Ectodermal cell (in vitro differentiated cells): ENCODE measurements around the gene LHFPL6.

Experiments used
- H3K27ac ChIP-seq: 2 replicates; pipeline ENCODE4 v1.7.0; 2013; ENCODE audit warnings: mild to moderate bottlenecking, low read depth, low read length; ENCODE audit not compliant: insufficient read depth, poor library complexity, severe bottlenecking
- H3K27me3 ChIP-seq: 2 replicates; pipeline ENCODE4 v1.7.0; 2013; ENCODE audit warnings: mild to moderate bottlenecking, low read length; ENCODE audit not compliant: insufficient read depth, control insufficient read depth, poor library complexity, severe bottlenecking
- H3K36me3 ChIP-seq: one replicate; pipeline ENCODE4 v1.7.0; 2013; ENCODE audit warnings: low read length; ENCODE audit not compliant: control insufficient read depth, insufficient read depth
- H3K4me1 ChIP-seq: one replicate; pipeline ENCODE4 v1.7.0; 2013; ENCODE audit warnings: low read length; ENCODE audit not compliant: control insufficient read depth, insufficient read depth
- H3K4me3 ChIP-seq: 2 replicates; pipeline ENCODE4 v1.7.0; 2013; ENCODE audit warnings: low read depth, low read length, control low read depth; ENCODE audit not compliant: insufficient read depth
- H3K9me3 ChIP-seq: 2 replicates; pipeline ENCODE4 v1.7.0; 2013; ENCODE audit warnings: mild to moderate bottlenecking, low read length, moderate library complexity; ENCODE audit not compliant: control insufficient read depth
- WGBS, 2 experiments: methylation state at CpG; one replicate each; pipeline ENCODE4 v1.1.7; 2013; ENCODE audit warnings: missing lambda C conversion rate in 2 of 2; 5-methylcytosine and 5-hydroxymethylcytosine counted together

Gene LHFPL6

DNA sequence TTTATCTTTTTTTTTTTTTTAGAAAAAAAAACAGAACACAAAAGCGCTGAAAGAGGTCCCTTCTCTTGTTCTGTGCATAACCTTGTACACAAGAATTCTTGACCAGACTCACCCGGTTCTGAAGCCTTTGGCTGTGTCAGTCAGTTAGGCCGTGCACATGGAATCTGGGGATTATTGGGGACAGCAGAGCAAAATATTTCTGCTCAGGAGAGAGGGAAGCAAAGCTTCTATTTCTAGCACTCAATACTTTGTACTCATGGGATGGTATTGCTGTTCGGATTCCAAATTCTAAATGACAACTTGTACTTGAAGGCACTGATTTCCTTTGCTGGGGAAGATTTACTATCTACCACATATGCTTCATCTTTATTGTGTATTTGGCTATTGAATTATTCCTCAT lies 292.0 kb downstream of the LHFPL6 start:
- no peaks in the 10 kb centered on the region for H3K4me1 ChIP-seq
- H3K36me3 ChIP-seq, result no peaks in the 10 kb centered on the region
- H3K27me3 ChIP-seq, result no peaks in the 10 kb centered on the region
- H3K4me3 ChIP-seq, result no peak overlapping the region
- H3K27ac ChIP-seq, result no peak overlapping the region
- H3K9me3 ChIP-seq, result no peaks in the 10 kb centered on the region
- WGBS, 2 experiments, result 91 to 93% methylated on average over 3 to 4 of the region's 4 CpGs

DNA sequence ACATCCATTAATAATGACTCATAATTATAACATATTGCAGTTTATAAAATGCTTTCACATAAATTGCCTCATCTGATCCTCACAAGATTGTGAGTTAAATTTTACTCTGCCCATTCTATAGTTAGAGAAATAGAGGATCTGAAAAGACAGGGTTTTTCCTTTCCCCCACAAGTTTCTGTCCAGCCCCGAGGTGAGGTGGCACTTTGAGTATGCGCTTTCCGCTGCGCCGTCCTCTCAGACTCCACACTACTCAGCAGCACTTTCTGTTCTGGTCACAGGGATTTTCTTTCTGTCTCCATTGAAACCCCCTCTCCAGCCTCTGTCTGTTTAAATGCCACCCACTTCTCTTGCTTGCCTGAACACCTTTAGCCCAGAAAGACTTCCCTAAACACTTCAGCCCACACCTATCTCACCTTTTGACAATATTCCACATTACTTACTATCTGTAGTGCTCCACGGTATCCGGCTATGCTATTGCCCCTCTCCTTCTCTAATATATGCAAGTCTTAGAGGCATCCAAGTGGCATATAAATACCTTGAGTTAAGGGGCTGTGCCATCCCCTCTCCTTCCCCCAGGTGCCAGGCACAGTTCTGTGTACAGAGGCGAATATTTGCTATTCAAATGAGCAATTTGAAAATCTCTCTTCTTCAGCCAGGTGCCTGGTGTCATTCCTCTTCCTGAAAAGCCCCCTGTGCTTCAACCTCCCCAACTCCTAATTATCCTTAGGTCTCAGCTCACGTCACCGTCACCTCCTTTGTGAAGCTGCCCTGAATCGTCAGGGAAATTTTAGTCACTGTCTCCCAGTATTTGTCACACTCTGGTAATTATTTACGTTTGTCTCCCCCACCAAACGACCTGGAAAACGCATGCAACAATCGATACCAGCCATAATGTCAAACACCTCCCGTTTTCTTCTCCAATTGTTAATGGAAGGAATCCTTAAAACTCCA lies 296.1 kb downstream of the LHFPL6 start:
- Histone ChIP-seq H3K4me1 (no peaks in the 10 kb centered on the region), H3K27me3 (no peaks in the 10 kb centered on the region), H3K36me3 (no peaks in the 10 kb centered on the region), H3K4me3 (no peak overlapping the region), H3K9me3 (no peaks in the 10 kb centered on the region), H3K27ac (no peak overlapping the region)
- 82 to 85% methylated on average over 16 of the region's 16 CpGs for WGBS, 2 experiments

DNA sequence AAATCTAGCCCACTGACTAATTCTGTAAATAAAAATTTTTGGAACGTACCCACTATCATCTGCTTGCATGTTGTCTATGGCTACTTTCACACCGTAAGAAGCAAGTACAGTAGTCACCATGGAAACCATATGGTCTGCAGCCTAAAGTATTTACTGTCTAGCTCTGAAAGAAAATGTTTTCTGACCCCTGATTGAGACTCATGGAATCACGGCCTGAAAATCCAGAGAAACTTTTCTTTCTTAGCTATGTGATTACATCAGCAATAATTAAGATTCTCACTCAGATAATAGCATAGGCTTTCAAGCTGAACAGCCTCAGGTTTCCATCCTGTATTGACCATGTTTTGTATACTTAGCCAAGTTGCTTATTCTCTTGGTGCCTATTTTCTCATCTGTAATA lies 300.2 kb downstream of the LHFPL6 start:
- Histone ChIP-seq H3K27ac (no peak overlapping the region), H3K4me3 (no peak overlapping the region), H3K4me1 (no peaks in the 10 kb centered on the region), H3K27me3 (no peaks in the 10 kb centered on the region), H3K36me3 (no peaks in the 10 kb centered on the region), H3K9me3 (no peaks in the 10 kb centered on the region)
- 88 to 94% methylated on average over 3 of the region's 3 CpGs for WGBS, 2 experiments

DNA sequence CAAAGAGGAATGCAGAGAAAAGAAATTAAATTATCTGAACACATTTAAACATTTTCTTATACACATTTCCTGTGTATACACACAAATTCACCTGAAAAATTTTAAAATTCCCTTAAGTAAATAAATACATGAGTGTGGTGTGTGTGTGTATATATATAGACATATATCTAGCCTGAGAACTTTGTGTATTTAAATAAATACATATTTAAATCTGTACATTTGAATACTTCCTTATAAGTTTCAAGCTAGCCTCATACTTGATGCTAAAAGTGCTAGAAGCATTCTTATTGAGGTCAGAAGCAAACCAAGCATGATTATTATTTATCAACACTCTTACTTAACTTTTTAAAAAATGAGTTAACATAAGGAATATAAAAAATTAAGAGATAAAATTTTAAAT lies 304.0 kb downstream of the LHFPL6 start:
- no peaks in the 10 kb centered on the region for H3K27me3 ChIP-seq
- no peak overlapping the region for H3K4me3 ChIP-seq

DNA sequence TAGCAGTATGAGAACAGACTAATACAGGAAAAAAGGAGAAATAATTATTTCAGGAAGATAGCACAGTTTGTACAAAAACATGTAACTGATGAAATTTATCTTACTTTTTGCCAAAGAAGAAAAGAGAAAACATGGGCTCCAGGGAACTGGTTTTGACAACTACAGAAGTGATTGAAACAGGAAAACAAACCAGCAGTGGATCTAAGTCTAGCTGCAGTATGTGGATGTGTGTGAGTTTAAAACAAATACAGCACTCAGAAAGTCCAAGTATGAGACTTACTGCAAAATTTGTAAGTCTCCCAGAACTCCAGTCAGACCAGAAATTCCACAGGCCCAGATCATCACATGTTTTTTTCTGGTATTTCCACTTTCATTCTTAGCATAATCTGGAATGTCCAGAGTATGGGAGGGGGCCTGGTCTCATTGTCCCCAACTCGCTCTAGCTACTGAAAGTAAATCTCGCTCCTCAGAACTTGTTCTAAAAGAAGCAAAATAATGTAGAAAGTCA lies 305.3 kb downstream of the LHFPL6 start:
- no peaks in the 10 kb centered on the region for H3K4me1 ChIP-seq
- 69 to 72% methylated on average over 2 of the region's 2 CpGs for WGBS, 2 experiments
- H3K9me3 ChIP-seq, result no peaks in the 10 kb centered on the region
- H3K27ac ChIP-seq, result no peak overlapping the region
- no peaks in the 10 kb centered on the region for H3K27me3 ChIP-seq
- H3K4me3 ChIP-seq, result no peak overlapping the region
- H3K36me3 ChIP-seq, result no peaks in the 10 kb centered on the region

More for the DNA sequence above, 304.0 kb downstream of the LHFPL6 start:
- Histone ChIP-seq H3K36me3 (no peaks in the 10 kb centered on the region), H3K9me3 (no peaks in the 10 kb centered on the region), H3K27ac (no peak overlapping the region), H3K4me1 (no peaks in the 10 kb centered on the region)

DNA sequence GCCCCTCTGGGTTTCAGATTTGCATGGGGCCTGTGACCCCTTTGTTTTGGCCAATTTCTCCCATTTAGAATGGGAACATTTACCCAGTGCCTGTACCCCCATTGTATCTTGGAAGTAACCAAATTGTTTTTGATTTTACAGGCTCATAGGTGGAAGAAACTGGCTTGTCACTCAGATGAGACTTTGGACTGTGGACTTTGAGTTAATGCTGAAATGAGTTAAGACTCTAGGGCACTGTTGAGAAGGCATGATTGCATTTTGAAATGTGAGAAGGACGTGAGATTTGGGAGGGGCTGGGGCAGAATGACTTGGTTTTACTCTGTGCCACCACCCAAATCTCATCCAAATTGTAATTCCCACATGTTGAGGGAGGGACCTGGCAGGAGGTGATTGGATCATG lies 306.0 kb downstream of the LHFPL6 start:
- WGBS, 2 experiments, result 86 to 92% methylated on average over 1 of the region's 1 CpG
- Histone ChIP-seq H3K4me1 (no peaks in the 10 kb centered on the region), H3K27me3 (no peaks in the 10 kb centered on the region), H3K4me3 (no peak overlapping the region), H3K36me3 (no peaks in the 10 kb centered on the region), H3K9me3 (no peaks in the 10 kb centered on the region), H3K27ac (no peak overlapping the region)

DNA sequence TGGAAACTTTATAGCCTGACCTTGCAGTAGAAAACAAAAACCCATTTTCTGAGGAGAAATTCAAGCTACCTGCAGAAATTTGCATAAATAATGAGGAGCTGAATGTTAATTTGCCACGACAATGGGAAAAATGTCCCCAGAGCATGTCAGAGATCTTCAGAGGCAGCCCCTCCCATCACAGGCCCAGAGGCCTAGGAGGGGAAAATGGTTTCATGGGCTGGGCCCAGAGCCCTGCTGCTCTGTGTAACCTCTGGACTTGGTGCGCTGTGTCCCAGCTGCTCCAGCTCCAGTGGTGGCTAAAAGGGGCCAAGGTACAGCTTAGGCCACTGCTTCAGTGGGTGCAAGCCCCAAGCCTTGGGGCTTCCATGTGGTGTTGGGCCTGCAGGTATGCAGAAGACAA lies 306.8 kb downstream of the LHFPL6 start:
- Histone ChIP-seq H3K36me3 (no peaks in the 10 kb centered on the region), H3K27ac (no peak overlapping the region), H3K9me3 (no peaks in the 10 kb centered on the region), H3K27me3 (no peaks in the 10 kb centered on the region), H3K4me1 (no peaks in the 10 kb centered on the region), H3K4me3 (no peak overlapping the region)
- 73 to 74% methylated on average over 2 of the region's 2 CpGs for WGBS, 2 experiments
